ENCODE results near the gene CDH4.

Gene CDH4

GRCh38 chr20:61361501-61361900, 109.4 kb downstream of the CDH4 start:
- Histone ChIP-seq H3K9me3 (replicated peaks; ENCODE audit: low read length) (no peaks in the 10 kb centered on the region), H3K4me1 (ENCODE audit: control insufficient read depth, insufficient read depth, low read length) (no peaks in the 10 kb centered on the region), H3K36me3 (ENCODE audit: insufficient read depth, low read length) (peaks cover 50% of the 10 kb centered on the region), H3K4me2 (ENCODE audit: low read length) (no peak overlapping the region), H3K9ac (ENCODE audit: low read depth, low read length) (no peak overlapping the region), H3K27me3 (ENCODE audit: control insufficient read depth, insufficient read depth, low read length) (no peaks in the 10 kb centered on the region), H3K4me3 (ENCODE audit: low read length) (no peak overlapping the region)

GRCh38 chr20:61364147-61364546, 112.1 kb downstream of the CDH4 start:
- Histone ChIP-seq H3K9ac (ENCODE audit: low read depth, low read length) (no peak overlapping the region), H3K4me3 (ENCODE audit: low read length) (no peak overlapping the region), H3K9me3 (replicated peaks; ENCODE audit: low read length) (no peaks in the 10 kb centered on the region), H3K4me2 (ENCODE audit: low read length) (no peak overlapping the region), H3K36me3 (ENCODE audit: insufficient read depth, low read length) (peaks cover 38% of the 10 kb centered on the region), H3K27me3 (ENCODE audit: control insufficient read depth, insufficient read depth, low read length) (no peaks in the 10 kb centered on the region), H3K4me1 (ENCODE audit: control insufficient read depth, insufficient read depth, low read length) (no peaks in the 10 kb centered on the region)

DNA sequence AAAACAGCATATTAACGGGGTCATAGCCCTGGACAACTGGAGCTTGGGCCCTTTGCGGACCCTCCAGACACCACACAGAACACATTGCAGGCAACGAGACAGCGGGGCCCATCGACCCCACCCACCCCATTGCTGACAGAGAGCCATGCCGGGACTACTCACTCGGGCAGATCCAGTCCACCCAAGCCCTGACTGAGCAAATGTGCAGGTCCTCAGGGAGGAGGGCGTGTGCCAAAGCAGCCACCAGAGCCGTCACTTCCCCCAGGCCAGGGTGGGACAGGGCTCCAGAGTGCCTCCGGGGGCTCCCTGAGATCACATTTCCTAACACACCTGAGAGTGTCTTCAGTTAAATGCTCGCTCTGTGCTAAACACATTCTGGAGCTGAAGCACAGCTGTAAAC, 114.9 kb downstream of the CDH4 start:
- Histone ChIP-seq H3K9me3 (replicated peaks; ENCODE audit: low read length) (no peaks in the 10 kb centered on the region), H3K4me2 (ENCODE audit: low read length) (no peak overlapping the region), H3K4me3 (ENCODE audit: low read length) (no peak overlapping the region), H3K36me3 (ENCODE audit: insufficient read depth, low read length) (peaks cover 17% of the 10 kb centered on the region), H3K27me3 (ENCODE audit: control insufficient read depth, insufficient read depth, low read length) (no peaks in the 10 kb centered on the region), H3K9ac (ENCODE audit: low read depth, low read length) (no peak overlapping the region), H3K4me1 (ENCODE audit: control insufficient read depth, insufficient read depth, low read length) (no peaks in the 10 kb centered on the region)

- H3K4me2 ChIP-seq (ENCODE audit: low read length): no peak overlapping the region
- H3K4me3 ChIP-seq (ENCODE audit: low read length): no peak overlapping the region
- H3K9ac ChIP-seq (ENCODE audit: low read depth, low read length): no peak overlapping the region
- no peaks in the 10 kb centered on the region for H3K4me1 ChIP-seq (ENCODE audit: control insufficient read depth, insufficient read depth, low read length)
- no peaks in the 10 kb centered on the region for H3K36me3 ChIP-seq (ENCODE audit: insufficient read depth, low read length)
- H3K27me3 ChIP-seq (ENCODE audit: control insufficient read depth, insufficient read depth, low read length): no peaks in the 10 kb centered on the region
- no peaks in the 10 kb centered on the region for H3K9me3 ChIP-seq (replicated peaks; ENCODE audit: low read length)
These were observed 117.9 kb downstream of the CDH4 start for GRCh38 chr20:61369731-61370520.

- H3K36me3 ChIP-seq (ENCODE audit: insufficient read depth, low read length): no peaks in the 10 kb centered on the region
- H3K9me3 ChIP-seq (replicated peaks; ENCODE audit: low read length): no peaks in the 10 kb centered on the region
- no peaks in the 10 kb centered on the region for H3K4me1 ChIP-seq (ENCODE audit: control insufficient read depth, insufficient read depth, low read length)
- H3K27me3 ChIP-seq (ENCODE audit: control insufficient read depth, insufficient read depth, low read length): no peaks in the 10 kb centered on the region
- H3K4me3 ChIP-seq (ENCODE audit: low read length): no peak overlapping the region
- no peak overlapping the region for H3K9ac ChIP-seq (ENCODE audit: low read depth, low read length)
- no peak overlapping the region for H3K4me2 ChIP-seq (ENCODE audit: low read length)
These were observed 118.8 kb downstream of the CDH4 start for GRCh38 chr20:61370841-61371303.

DNA sequence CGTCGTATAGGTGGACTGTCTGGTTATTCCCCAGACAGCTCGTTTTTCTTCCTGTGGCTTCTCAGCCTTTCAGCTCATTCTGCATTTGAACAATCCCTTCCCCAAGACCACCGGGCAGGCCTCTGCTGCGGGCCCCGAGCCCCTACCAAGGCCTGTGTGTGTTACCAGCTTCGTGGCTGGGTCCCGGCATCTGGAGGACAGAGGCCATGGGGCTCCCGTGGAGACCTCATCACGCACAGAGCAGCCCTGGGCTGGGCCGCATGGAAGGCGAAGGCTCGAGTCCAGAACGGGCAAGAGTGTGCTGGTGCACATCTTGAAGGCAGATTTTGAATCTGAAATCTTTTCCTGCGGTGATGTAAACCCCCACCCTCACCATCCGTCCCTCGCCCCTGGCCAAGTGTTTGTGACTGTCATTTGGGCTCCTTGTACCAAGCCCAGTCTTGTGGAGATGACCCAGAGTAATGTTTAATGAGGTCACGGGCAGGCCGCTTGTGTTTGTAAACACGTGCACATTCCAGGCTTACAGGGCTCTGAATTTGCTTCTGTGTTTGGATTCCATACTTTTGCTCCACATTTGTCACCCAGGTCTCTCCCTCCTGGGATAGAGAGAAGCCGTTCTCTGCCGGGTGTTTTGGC, 119.6 kb downstream of the CDH4 start:
- Histone ChIP-seq H3K9me3 (replicated peaks; ENCODE audit: low read length) (no peaks in the 10 kb centered on the region), H3K4me2 (ENCODE audit: low read length) (no peak overlapping the region), H3K4me1 (ENCODE audit: control insufficient read depth, insufficient read depth, low read length) (no peaks in the 10 kb centered on the region), H3K9ac (ENCODE audit: low read depth, low read length) (no peak overlapping the region), H3K36me3 (ENCODE audit: insufficient read depth, low read length) (no peaks in the 10 kb centered on the region), H3K27me3 (ENCODE audit: control insufficient read depth, insufficient read depth, low read length) (no peaks in the 10 kb centered on the region), H3K4me3 (ENCODE audit: low read length) (no peak overlapping the region)

- no peaks in the 10 kb centered on the region for H3K4me1 ChIP-seq (ENCODE audit: control insufficient read depth, insufficient read depth, low read length)
- H3K9ac ChIP-seq (ENCODE audit: low read depth, low read length): no peak overlapping the region
- no peak overlapping the region for H3K4me3 ChIP-seq (ENCODE audit: low read length)
- no peak overlapping the region for H3K4me2 ChIP-seq (ENCODE audit: low read length)
- no peaks in the 10 kb centered on the region for H3K27me3 ChIP-seq (ENCODE audit: control insufficient read depth, insufficient read depth, low read length)
- no peaks in the 10 kb centered on the region for H3K36me3 ChIP-seq (ENCODE audit: insufficient read depth, low read length)
- H3K9me3 ChIP-seq (replicated peaks; ENCODE audit: low read length): no peaks in the 10 kb centered on the region
These were observed 120.3 kb downstream of the CDH4 start for GRCh38 chr20:61372137-61373054.

GRCh38 chr20:61373055-61373399, 121.0 kb downstream of the CDH4 start:
- no peaks in the 10 kb centered on the region for H3K36me3 ChIP-seq (ENCODE audit: insufficient read depth, low read length)
- H3K4me3 ChIP-seq (ENCODE audit: low read length): no peak overlapping the region
- H3K27me3 ChIP-seq (ENCODE audit: control insufficient read depth, insufficient read depth, low read length): no peaks in the 10 kb centered on the region
- no peak overlapping the region for H3K9ac ChIP-seq (ENCODE audit: low read depth, low read length)
- H3K9me3 ChIP-seq (replicated peaks; ENCODE audit: low read length): no peaks in the 10 kb centered on the region
- no peak overlapping the region for H3K4me2 ChIP-seq (ENCODE audit: low read length)
- no peaks in the 10 kb centered on the region for H3K4me1 ChIP-seq (ENCODE audit: control insufficient read depth, insufficient read depth, low read length)

- Histone ChIP-seq H3K27me3 (ENCODE audit: control insufficient read depth, insufficient read depth, low read length) (no peaks in the 10 kb centered on the region), H3K36me3 (ENCODE audit: insufficient read depth, low read length) (no peaks in the 10 kb centered on the region), H3K9me3 (replicated peaks; ENCODE audit: low read length) (no peaks in the 10 kb centered on the region), H3K4me1 (ENCODE audit: control insufficient read depth, insufficient read depth, low read length) (no peaks in the 10 kb centered on the region), H3K9ac (ENCODE audit: low read depth, low read length) (no peak overlapping the region), H3K4me3 (ENCODE audit: low read length) (no peak overlapping the region), H3K4me2 (ENCODE audit: low read length) (no peak overlapping the region)
These were observed 122.0 kb downstream of the CDH4 start for GRCh38 chr20:61373956-61374545.

DNA sequence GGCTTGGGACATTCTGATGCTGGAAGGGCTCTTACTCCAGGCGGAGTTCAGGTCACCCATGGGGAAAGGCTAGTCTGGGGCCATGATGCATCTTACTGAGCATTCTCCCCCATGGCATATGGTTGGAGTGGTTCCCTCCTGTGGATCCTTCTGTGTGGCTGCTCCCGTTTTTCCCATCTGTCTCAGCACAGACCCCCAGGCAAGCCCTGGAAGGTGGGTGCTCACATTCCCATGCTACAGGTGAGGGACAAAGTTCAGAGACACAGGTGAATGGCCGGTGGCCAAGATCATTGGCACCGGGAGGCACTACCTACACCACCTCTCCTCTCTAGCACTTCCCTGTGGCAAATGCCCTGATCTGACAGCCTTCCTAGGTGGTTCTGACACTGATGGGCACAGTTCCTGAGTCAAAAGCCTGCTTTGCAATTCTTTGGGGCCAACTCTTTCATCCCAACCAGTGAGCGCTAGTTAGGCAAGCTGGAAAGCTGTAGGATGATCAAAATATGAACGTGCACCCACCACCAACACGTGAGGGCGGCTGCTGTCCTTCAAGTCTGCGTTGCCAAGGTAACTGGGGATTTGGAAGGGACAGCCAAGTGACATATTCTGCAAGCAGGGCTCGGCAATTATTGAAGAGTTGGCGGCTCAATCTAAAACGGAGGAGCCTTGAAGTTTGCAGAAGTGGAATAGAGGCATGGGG, 124.6 kb downstream of the CDH4 start:
- Histone ChIP-seq H3K27me3 (ENCODE audit: control insufficient read depth, insufficient read depth, low read length) (no peaks in the 10 kb centered on the region), H3K36me3 (ENCODE audit: insufficient read depth, low read length) (no peaks in the 10 kb centered on the region), H3K4me2 (ENCODE audit: low read length) (no peak overlapping the region), H3K4me1 (ENCODE audit: control insufficient read depth, insufficient read depth, low read length) (no peaks in the 10 kb centered on the region), H3K9me3 (replicated peaks; ENCODE audit: low read length) (no peaks in the 10 kb centered on the region), H3K9ac (ENCODE audit: low read depth, low read length) (no peak overlapping the region), H3K4me3 (ENCODE audit: low read length) (no peak overlapping the region)
